Right atrium auricular region (tissue), 2 donors: Measurements from ENCODE around the gene TBC1D8. TPM values are rescaled to one million over a fixed set of nuclear protein-coding genes. Genes with fewer than 3 reads are reported as not detected.

Experiments used
- DNase-seq: peaks from one replicate; pipeline ENCODE4 v3.0.0-alpha.2; 2019; ENCODE audit warnings: low spot score
- H3K27ac ChIP-seq, 2 donors: fragments of 200-600 bp; sonication (generic); 1 replicate in 1 of 2; 2 replicates in 1 of 2; pipeline ENCODE4 v1.5.1; 2016 to 2019
- H3K27me3 ChIP-seq, 2 donors: fragments of 200-600 bp; sonication (generic); one replicate each; pipeline versions ENCODE4 v1.5.1 to v1.6.0; 2017 to 2019
- H3K36me3 ChIP-seq: fragments of 200-600 bp; sonication (generic); one replicate; pipeline ENCODE4 v1.5.1; 2016
- H3K4me1 ChIP-seq, 2 donors: fragments of 200-600 bp; sonication (generic); one replicate each; pipeline versions ENCODE4 v1.5.1 to v1.6.0; 2017 to 2019
- H3K4me3 ChIP-seq, 2 donors: fragments of 200-600 bp; sonication (generic); 1 replicate in 1 of 2; 2 replicates in 1 of 2; pipeline ENCODE4 v1.5.1; 2017 to 2019; ENCODE audit warnings: mild to moderate bottlenecking in 1 of 2, moderate library complexity in 1 of 2
- H3K9me3 ChIP-seq, 2 donors: fragments of 200-600 bp; sonication (generic); one replicate each; pipeline ENCODE4 v1.5.1; 2019
- total RNA-seq, 2 donors: library from RNA; depleted of rRNA; stranded (reverse); fragments of >200 nt; gene quantifications; one replicate each; pipeline ENCODE4 v1.1.0, GENCODE V29; 2016
- TF ChIP-seq, protein P1 (sequence below), 2 donors: fragments of 200-600 bp; sonication (generic); IDR thresholded peaks; one replicate each; pipeline ENCODE4 v1.5.1; 2019; ENCODE audit warnings: antibody characterized with exemption in 2 of 2

The TBC1D8 gene
- total RNA-seq, 2 donors from 2014 or later: 42.3 to 50.3 TPM

DNA sequence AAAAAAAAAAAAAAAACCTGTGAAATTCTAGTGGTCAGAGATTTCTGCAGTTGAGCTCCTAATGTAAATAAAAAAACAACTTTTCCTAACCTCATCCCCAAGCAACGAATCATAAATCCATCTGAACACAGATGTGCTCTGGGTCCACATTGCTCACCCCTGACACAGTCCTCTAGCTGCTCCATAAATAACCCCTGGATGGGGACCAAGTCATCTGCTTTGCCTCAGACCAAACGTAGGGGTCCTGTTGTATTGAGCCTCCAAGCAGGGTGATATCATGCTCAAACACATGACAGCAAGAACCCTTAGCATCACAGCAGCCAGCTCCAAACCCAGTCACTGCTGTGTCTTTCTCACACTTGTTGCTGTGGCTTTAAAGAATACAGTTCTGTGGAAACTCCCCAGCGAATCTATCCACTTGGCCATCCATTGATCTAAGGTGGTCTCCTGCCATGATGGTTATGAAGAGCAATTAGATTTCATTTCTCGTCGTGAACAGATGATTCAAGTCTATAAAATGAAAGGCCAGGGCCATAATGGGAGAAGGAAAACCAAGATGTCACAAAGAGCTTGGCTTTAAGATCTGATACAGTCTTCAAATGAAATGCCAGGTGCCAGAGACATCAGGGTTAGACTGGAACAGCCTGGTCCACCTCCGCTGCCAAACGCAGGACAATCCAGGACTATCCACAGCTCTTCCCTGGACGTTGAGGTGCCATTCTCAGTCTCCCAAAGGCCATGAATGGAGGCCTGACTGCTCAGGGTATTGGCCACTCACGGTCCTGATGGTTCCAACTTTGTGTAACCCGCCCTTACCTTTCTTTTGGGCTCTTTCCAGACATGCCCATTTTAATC lies 39.0 kb downstream of the TBC1D8 start:
- TF ChIP-seq, protein P1, sequence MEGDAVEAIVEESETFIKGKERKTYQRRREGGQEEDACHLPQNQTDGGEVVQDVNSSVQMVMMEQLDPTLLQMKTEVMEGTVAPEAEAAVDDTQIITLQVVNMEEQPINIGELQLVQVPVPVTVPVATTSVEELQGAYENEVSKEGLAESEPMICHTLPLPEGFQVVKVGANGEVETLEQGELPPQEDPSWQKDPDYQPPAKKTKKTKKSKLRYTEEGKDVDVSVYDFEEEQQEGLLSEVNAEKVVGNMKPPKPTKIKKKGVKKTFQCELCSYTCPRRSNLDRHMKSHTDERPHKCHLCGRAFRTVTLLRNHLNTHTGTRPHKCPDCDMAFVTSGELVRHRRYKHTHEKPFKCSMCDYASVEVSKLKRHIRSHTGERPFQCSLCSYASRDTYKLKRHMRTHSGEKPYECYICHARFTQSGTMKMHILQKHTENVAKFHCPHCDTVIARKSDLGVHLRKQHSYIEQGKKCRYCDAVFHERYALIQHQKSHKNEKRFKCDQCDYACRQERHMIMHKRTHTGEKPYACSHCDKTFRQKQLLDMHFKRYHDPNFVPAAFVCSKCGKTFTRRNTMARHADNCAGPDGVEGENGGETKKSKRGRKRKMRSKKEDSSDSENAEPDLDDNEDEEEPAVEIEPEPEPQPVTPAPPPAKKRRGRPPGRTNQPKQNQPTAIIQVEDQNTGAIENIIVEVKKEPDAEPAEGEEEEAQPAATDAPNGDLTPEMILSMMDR (IDR thresholded peaks at IDR 0.05): no peak
- no peaks in the 10 kb centered on the region for H3K36me3 ChIP-seq
- peaks cover 0 to 97% of the 10 kb centered on the region in 2 donors for H3K4me1 ChIP-seq
- no peak overlapping the region for H3K4me3 ChIP-seq
- no peak for DNase-seq
- no peaks in the 10 kb centered on the region for H3K27me3 ChIP-seq
- peak overlapping the region; percentile 89 to 98 for H3K27ac ChIP-seq
- no peaks in the 10 kb centered on the region for H3K9me3 ChIP-seq

DNA sequence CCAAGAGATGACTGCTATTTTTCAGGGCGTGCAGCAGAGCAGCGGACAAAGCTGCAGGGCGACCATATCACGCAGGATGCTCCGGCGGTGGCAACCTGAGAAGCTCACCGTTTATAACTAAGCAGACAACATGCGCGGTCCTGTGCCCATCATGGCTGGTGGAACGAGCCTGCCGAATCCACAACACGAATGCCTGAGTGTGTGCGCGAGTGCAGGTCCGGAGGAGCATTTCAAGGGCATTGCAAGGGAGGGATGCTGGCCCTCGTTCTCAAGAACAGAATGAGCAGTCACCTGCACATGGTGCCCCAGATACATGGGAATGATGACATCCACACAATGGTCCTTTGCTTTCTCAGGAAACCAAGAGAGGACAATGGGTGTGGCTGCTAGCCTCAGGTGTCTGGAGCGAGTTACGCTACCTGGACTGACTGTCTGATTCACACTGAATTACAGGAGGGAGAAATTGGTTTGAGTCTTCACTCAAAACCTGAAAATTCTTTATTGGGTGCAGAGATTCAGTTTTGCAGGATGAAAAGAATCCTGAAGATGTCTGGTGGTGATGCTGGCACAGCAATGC lies 39.8 kb downstream of the TBC1D8 start:
- Histone ChIP-seq H3K27ac (peak overlapping the region; percentile 89 to 98), H3K4me1 (peaks cover 0 to 99% of the 10 kb centered on the region in 2 donors), H3K36me3 (no peaks in the 10 kb centered on the region), H3K9me3 (no peaks in the 10 kb centered on the region), H3K27me3 (no peaks in the 10 kb centered on the region), H3K4me3 (no peak overlapping the region)
- DNase-seq: no peak
- TF ChIP-seq, protein P1 (IDR thresholded peaks at IDR 0.05): no peak

DNA sequence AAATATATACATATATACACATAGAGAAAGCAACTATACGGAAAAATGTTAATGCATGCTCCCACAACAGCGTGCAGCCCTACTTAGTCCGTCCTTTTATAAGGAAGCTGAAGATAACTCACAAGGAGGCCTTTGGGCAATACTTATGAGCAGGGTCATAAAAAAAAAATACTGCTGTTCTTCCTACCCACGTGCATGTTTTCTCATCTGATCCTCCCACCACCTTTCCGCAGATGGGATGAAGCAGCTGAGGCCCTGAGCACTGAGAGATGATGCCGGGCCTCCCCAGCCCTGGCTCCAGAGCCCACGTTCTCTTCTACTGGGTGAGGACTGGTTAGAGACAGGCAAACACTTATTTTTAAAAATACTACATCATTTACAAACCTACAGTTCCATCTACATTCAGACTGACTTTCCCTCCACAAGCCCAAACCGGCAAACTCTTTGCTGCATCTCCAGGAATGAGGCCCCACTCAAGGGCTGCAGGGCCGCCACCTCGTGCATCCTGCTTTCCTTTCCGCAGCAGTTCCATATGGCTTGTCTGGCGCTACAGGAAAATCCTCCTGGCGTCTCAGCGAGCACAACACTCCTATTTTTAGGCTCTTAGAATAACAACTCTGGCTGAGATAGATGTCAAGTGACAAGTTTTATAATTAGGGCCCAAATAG lies 41.6 kb downstream of the TBC1D8 start:
- peaks cover 0 to 83% of the 10 kb centered on the region in 2 donors for H3K4me1 ChIP-seq
- TF ChIP-seq, protein P1 (IDR thresholded peaks at IDR 0.05): no peak

DNA sequence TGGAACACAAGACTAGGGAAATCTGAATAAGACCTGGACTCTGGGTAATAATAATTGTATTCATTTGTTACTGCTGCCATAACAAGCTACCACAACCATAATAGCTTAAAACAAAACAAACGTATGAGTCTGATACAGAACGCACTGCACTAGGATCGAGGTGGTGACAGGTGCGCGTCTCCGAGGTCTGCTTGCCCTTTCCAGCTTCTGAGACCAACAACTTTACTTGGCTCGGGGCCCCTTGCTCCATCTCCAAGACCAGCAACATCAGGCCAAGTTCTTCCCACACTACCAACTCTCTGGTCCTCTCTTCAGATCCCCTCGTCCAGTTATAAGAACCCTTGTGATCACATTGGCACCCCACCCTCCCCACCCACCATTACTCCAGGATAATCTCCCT lies 42.8 kb downstream of the TBC1D8 start:
- Histone ChIP-seq H3K36me3 (no peaks in the 10 kb centered on the region), H3K4me3 (no peak overlapping the region), H3K27ac (peak overlapping the region; percentile 89 to 98), H3K9me3 (no peaks in the 10 kb centered on the region), H3K27me3 (no peaks in the 10 kb centered on the region), H3K4me1 (peaks cover 0 to 71% of the 10 kb centered on the region in 2 donors)
- TF ChIP-seq, protein P1 (IDR thresholded peaks at IDR 0.05): no peak
- DNase-seq: no peak

More for the DNA sequence above, 41.6 kb downstream of the TBC1D8 start:
- no peaks in the 10 kb centered on the region for H3K36me3 ChIP-seq
- peak overlapping the region; percentile 89 to 98 for H3K27ac ChIP-seq
- peak overlapping the region in 1 of 2 donors; percentile 22 for H3K4me3 ChIP-seq
- no peak for DNase-seq
- H3K27me3 ChIP-seq: no peaks in the 10 kb centered on the region
- H3K9me3 ChIP-seq: no peaks in the 10 kb centered on the region

DNA sequence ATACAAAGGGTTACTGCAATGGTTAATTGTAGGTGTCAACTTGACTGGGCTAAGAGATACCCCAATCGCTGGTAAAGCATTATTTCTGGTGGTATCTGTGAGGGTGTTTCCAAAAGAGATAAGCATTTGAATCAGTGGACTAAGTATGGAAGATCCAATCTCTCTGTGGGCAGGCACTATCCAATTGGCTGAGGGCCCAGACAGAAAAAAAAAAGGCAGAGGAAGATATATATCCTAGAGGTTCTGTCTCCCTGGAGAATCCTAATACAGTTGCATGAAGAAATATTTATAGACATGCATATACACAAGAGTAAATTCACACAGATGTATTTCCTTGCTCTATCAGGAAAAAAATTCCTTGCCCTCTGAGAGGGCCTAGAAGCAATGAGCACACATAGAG lies 43.9 kb downstream of the TBC1D8 start:
- H3K27me3 ChIP-seq: no peaks in the 10 kb centered on the region
- peak overlapping the region; percentile 89 to 98 for H3K27ac ChIP-seq
- no peak for DNase-seq
- H3K4me3 ChIP-seq: no peak overlapping the region
- TF ChIP-seq, protein P1 (IDR thresholded peaks at IDR 0.05): no peak
- peaks cover 0 to 59% of the 10 kb centered on the region in 2 donors for H3K4me1 ChIP-seq
- no peaks in the 10 kb centered on the region for H3K36me3 ChIP-seq
- peaks cover 0 to 6% of the 10 kb centered on the region in 2 donors for H3K9me3 ChIP-seq
